Activated B cell treated with CpG ODN at 0.5 μM for 24 hours (primary cell): ENCODE measurements around the gene RFX1. TPM values are rescaled to one million over a fixed set of nuclear protein-coding genes. Genes with fewer than 3 reads are reported as not detected.

Experiments
- ATAC-seq: fragments of 200-7000 bp; cut with Tn5 transposase; one replicate; pipeline ENCODE4 v1.10.0; 2021; ENCODE audit warnings: low read depth, mild to moderate bottlenecking, moderate library complexity
- CTCF ChIA-PET: fragments of 350-600 bp; sonication (Branson Sonifier 250); formaldehyde crosslinking; loops from one replicate; lab custom pipeline; 2021; ENCODE audit warnings: antibody characterized with exemption; lab: Charles Lee
- POLR2A ChIA-PET: fragments of 350-600 bp; sonication (Branson Sonifier 250); formaldehyde crosslinking; loops from one replicate; lab custom pipeline; 2021; ENCODE audit warnings: antibody characterized with exemption; lab: Charles Lee
- DNase-seq: peaks from one replicate; pipeline ENCODE4 v3.0.0; 2022
- H3K27ac Mint-ChIP-seq: one replicate; pipeline ENCODE4 v1.8.0; 2020; ENCODE audit warnings: mixed read lengths
- H3K27me3 Mint-ChIP-seq: one replicate; pipeline ENCODE4 v1.8.0; 2021; ENCODE audit warnings: mixed read lengths
- H3K36me3 Mint-ChIP-seq: one replicate; pipeline ENCODE4 v1.8.0; 2021; ENCODE audit warnings: low read depth, mixed read lengths
- H3K4me1 Mint-ChIP-seq: one replicate; pipeline ENCODE4 v1.8.0; 2021; ENCODE audit warnings: mixed read lengths
- H3K4me3 Mint-ChIP-seq: one replicate; pipeline ENCODE4 v1.8.0; 2020; ENCODE audit warnings: mild to moderate bottlenecking, mixed read lengths
- H3K9me3 Mint-ChIP-seq: one replicate; pipeline ENCODE4 v1.8.0; 2020; ENCODE audit warnings: mixed read lengths
- CTCF ChIP-seq: fragments of 200-600 bp; IDR thresholded peaks from one replicate; pipeline ENCODE4 v1.8.0; 2022; ENCODE audit warnings: antibody characterized with exemption, mild to moderate bottlenecking
- intact Hi-C: fragments of 100-400 bp; cut with micrococcal nuclease; formaldehyde crosslinking; loops from one replicate; pipeline ENCODE4 v1.15.1; 2024
- total RNA-seq: library from RNA; stranded (reverse); gene quantifications from 2 replicates; pipeline ENCODE4 v1.2.3, GENCODE V29; 2022

The RFX1 gene
- total RNA-seq, 1 donor from 2014 or later, result 19.0 TPM

GRCh38 chr19:13954185-13954584, 51.9 kb downstream of the RFX1 start:
- peak overlapping the region; percentile 94 for H3K4me3 Mint-ChIP-seq
- TF ChIP-seq CTCF, result no peak
- peaks cover 18% of the 10 kb centered on the region for H3K4me1 Mint-ChIP-seq
- DNase-seq, result no peak
- ChIA-PET CTCF (no interaction called here), POLR2A (interaction anchor here (0.9 to 2.9 kb wide), 2 partner anchors 24 to 32 kb away, joined by 3 to 30 read pairs; no protein-coding TSS in a partner anchor)
- intact Hi-C loops, result no loop called here
- H3K27me3 Mint-ChIP-seq, result no peaks in the 10 kb centered on the region
- H3K36me3 Mint-ChIP-seq, result peaks cover 43% of the 10 kb centered on the region
- no peak overlapping the region for H3K27ac Mint-ChIP-seq
- no peaks in the 10 kb centered on the region for H3K9me3 Mint-ChIP-seq
- ATAC-seq, result no peak

GRCh38 chr19:13952931-13953531, 53.1 kb downstream of the RFX1 start:
- intact Hi-C loops, result loop anchor here (1.0 to 2.0 kb wide), 9 partner anchors 33 to 184 kb away; partner anchors contain the start of genes BRME1, CC2D1A, PRKACA and RFX1
- no peak for DNase-seq
- Mint-ChIP-seq H3K27ac (peak overlapping the region; percentile 80), H3K4me3 (peak overlapping the region; percentile 94), H3K36me3 (peaks cover 32% of the 10 kb centered on the region), H3K4me1 (peaks cover 18% of the 10 kb centered on the region), H3K27me3 (no peaks in the 10 kb centered on the region), H3K9me3 (no peaks in the 10 kb centered on the region)
- TF ChIP-seq CTCF, result no peak
- ChIA-PET CTCF (interaction anchor here (1.3 to 1.9 kb wide), 3 partner anchors 50 to 184 kb away, joined by 3 to 5 read pairs (median 4); partner anchors contain the start of gene ASF1B), POLR2A (interaction anchor here (0.6 to 2.9 kb wide), 19 partner anchors 11 to 465 kb away, joined by 3 to 30 read pairs (median 4); partner anchors contain the start of genes IL27RA, MISP3, RFX1 and ZSWIM4)
- no peak for ATAC-seq

- Mint-ChIP-seq H3K4me3 (peak within 1 kb of the TSS; percentile 94), H3K27ac (peak within 1 kb of the TSS; percentile 90), H3K4me1 (peaks cover 18% of the 10 kb centered on the region), H3K36me3 (peaks cover 25% of the 10 kb centered on the region), H3K9me3 (no peaks in the 10 kb centered on the region), H3K27me3 (no peaks in the 10 kb centered on the region)
- ATAC-seq (peak; percentile 96), DNase-seq (peak; percentile 89)
- no peak for TF ChIP-seq CTCF
- intact Hi-C loops, result loop anchor here (1.0 to 2.0 kb wide), 9 partner anchors 34 to 185 kb away; partner anchors contain the start of genes BRME1, CC2D1A, PRKACA and RFX1
- CTCF ChIA-PET, result interaction anchor here (1.2 to 1.9 kb wide), 4 partner anchors 49 to 185 kb away, joined by 3 to 5 read pairs (median 4); partner anchors contain the start of genes ASF1B and IL27RA
- POLR2A ChIA-PET, result interaction anchor here (0.6 to 2.9 kb wide), 18 partner anchors 11 to 466 kb away, joined by 3 to 30 read pairs (median 4); partner anchors contain the start of genes IL27RA, MISP3, RFX1 and ZSWIM4
These were observed 53.8 kb downstream of the RFX1 start, which contains the start of gene DCAF15 for GRCh38 chr19:13952154-13952930. TSS of gene DCAF15 (plus strand) at chr19:13952509. CDS start at chr19:13952513, 4 bp downstream.

- ATAC-seq (no peak), DNase-seq (no peak)
- Mint-ChIP-seq H3K27ac (peak overlapping the region; percentile 90), H3K4me3 (peak overlapping the region; percentile 94), H3K27me3 (no peaks in the 10 kb centered on the region), H3K9me3 (no peaks in the 10 kb centered on the region), H3K36me3 (peaks cover 20% of the 10 kb centered on the region), H3K4me1 (peaks cover 18% of the 10 kb centered on the region)
- ChIA-PET POLR2A (interaction anchor here (0.6 to 2.9 kb wide), 12 partner anchors 27 to 129 kb away, joined by 3 to 30 read pairs (median 4); partner anchors contain the start of genes IL27RA, MISP3 and RFX1), CTCF (interaction anchor here (1.2 to 1.9 kb wide), 3 partner anchors 49 to 91 kb away, joined by 4 to 5 read pairs (median 4); partner anchors contain the start of gene IL27RA)
- intact Hi-C loops, result loop anchor here (1.0 to 2.0 kb wide), 9 partner anchors 35 to 186 kb away; partner anchors contain the start of genes BRME1, CC2D1A, PRKACA and RFX1
- no peak for TF ChIP-seq CTCF
These were observed 54.3 kb downstream of the RFX1 start for GRCh38 chr19:13951799-13952153.
